Measurements from ENCODE around the gene USP43.

The USP43 gene

DNA sequence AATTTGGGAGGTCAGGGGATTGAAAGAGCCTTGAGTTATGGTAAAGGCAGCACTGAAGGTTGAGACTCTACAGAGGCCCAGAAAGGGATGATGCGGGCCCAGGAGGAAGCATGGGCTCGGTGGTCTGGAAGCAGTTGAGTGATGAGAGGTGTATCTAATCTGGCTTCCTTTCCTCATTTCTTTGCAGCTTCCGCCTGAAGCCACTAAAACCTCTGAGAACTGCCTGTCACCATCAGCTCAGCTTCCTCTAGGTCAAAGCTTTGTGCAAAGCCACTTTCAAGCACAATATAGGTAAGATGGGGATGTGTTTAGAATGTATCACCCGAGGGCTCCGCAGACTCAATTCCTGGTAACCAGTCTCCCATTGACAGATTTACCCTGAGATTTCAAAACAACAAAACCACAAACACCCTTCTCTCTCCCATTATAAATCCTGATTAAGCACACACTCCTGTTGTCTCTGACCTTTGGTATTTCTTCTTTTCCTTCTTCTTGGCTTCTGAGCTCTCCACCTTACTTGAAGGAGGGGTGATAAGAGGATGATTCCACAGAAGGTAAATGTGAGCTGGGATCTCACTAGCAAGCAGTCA lies 21.2 kb downstream of the USP43 start:
- FAIRE-seq, result no peak

DNA sequence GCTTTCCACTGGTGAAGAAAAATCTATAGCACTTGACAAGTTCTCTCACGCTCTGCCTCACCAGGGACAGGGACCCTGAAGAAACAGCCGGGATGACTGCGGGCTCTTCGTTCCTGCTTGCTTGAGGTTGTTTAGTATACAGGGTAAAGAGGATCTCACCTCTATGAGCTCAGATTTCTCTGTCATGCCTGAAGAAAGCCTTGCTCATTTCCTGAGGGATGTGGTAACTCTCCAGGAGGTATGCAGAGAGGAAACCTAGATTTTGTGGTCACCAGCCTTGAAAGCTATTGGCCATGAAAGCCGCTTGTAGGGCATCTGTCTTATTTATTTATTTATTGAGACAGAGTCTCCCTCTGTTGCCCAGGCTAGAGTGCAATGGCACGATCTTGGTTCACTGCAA lies 23.2 kb downstream of the USP43 start:
- FAIRE-seq, result no peak

DNA sequence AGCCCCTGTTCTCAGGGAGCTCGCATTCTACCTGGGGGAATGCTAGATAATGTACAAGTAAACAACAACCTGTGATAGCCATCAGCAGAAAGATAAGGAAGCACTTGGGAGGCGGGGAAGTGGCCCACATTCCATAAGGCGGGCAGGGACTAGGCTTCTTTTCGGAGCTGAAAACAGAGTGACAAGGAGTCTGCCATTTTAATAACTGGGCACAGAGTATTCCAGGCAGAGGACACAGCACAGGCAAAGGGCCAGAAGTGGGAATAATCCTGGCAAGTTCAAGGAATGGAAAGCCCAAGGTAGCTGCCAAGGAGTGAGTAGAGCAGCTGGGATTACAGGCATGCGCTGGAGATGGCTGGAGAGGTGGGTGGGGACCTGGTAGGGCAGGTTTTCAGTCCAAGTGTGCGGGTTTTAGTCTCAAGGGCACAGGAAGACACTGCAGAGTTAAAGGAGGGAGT lies 24.3 kb downstream of the USP43 start:
- no peak for FAIRE-seq

DNA sequence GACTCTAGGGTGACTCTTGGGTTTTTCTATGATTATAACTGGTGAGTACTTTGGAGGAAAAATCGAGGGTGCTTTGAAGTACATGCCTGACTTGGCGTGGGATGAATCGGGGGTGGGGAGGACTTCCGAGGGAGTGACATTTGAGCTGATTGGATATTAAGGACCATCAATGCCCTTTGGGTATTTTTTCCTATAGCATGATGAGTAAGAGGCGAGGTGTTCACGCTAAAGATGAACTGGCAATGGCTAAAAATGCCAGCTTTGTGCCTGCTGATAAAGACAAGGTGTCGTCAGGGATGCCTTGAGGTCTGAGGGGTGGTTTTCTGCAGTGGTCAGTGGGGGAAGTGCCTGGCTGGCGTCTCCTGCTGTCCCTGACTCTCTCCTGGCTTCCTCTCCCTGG lies 25.3 kb downstream of the USP43 start:
- FAIRE-seq, result no peak

DNA sequence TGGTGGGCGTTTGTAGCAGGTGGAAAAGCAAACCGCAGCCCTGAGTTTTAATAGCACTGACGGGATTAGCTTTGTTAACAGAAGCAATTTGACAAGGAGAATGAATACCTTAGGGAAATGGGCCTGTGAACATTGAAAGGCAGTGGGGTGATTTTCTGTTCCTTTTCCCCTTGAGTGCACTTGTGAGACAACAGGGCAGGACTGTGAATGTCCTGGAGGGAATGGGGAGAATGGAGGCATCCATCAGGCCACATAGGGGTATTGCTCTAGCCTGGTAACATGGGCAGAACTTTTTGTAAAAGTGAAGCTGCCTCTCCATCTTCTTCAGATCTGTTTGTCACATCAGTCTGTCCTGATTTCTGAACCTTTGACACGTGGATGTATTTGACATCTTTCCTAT lies 26.2 kb downstream of the USP43 start:
- no peak for FAIRE-seq

DNA sequence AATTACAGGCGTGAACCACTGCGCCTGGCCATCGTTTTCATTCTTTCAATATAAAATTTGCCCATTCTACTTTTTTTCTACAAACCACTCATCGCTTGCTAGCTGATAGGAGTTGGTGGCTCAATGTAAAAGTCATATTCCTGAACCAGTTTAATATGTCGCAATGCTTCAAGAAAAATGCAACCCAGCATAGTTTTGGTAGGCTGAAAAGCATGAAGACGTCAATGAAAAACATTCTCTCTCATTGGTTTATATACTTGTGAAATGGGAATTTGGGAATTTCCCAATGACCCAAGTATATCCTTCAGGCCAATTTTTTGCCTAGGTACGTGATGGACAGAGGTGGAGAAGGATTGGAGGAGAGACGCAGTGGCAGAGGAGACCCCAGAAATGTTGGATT lies 26.9 kb downstream of the USP43 start:
- FAIRE-seq, result no peak

DNA sequence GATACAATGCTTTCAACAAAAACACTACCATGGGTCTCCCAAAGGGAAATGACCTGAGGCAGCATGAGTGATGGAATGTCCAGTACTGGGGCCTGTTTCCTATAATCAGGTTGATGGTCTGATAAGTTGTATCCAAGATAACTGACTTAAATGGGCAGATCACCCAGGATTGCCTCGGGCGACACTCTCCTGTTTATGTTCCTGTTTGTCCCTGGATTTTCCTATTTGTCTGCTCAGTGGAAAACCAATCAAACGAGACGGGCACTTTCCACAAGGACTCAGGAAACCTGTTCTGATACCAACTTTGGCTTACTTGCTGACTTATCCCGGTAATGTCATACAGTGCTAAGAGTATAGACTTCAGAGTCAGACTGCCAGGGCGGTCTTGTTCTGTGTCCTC lies 27.4 kb downstream of the USP43 start:
- FAIRE-seq, result no peak

DNA sequence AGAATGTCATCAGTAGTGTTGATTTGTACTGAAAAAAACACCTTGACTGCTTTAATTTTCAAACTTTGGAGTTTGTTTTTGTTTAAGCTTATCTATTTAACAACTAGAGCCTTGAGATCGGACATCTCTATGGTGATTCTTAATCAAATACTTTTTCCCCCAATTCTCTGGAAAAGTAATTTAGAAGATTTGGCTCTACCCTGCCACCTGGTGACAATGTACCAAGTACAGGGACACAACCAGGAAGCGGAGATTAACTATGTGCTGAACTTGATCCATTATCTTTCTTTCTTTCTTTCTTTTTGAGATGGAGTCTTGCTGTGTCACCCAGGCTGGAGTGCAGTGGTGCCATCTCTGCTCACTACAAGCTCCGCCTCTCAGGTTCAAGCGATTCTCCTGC lies 30.8 kb downstream of the USP43 start:
- FAIRE-seq, result peak; percentile 59

DNA sequence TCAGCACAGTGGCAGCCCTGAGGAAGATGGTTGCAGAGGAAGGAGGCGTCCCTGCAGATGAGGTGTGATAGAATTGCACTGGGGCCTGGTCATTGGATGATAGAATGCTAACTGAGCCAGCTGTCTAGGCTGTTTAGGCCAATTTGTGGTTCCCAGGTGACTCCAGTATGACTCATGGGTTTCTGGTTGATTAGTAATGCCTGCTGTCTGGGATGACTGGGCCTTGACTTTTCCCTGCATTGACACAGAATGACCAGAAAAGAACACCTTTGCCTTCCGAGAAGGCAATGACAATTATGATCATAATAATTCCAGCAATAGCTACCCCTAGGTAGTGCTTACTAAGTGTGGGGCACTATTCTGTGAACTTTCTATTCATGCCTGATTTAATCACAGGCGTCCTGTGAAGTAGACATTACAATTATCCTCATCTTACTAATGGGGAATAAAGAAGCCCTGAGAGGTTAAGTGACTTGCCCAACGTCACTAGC lies 31.5 kb downstream of the USP43 start:
- FAIRE-seq, result no peak

DNA sequence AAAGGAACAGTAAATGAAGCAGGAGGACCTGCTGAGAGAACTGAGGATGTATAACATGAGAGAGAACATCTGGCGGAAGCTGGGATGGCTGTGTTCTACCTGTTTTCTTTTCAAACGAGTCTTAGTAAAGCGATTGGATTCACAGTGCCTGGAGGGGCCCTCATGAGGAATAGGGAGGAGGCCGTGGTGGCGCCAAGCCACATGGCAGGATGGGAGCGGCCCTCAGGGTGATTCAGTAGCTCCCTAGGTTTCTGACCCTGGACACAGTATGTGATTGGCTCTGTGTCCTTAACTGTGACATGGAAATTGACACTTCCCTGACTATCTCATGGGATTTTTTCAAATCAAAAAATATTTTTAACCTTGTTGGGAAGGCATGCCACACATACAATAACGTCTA lies 32.1 kb downstream of the USP43 start:
- FAIRE-seq, result no peak

DNA sequence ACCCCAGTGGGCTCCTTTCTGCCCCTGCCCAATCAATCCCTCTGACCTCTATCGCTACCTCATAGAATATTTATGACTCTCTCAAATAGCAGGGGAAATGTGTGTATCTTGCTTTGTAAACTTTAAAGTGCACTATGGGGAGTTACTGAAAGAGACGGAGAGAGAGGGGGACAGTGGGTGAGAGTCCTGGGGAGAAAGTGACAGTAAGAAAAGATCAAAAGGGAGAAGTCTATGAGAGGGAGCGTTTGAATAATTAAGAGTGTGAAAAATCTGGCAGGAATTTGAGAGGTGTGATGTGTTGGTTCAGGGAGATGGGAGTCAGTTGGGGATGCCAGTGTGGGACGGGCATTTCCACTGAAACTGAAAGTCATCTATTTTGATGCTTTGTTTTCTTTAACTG lies 32.6 kb downstream of the USP43 start:
- no peak for FAIRE-seq

DNA sequence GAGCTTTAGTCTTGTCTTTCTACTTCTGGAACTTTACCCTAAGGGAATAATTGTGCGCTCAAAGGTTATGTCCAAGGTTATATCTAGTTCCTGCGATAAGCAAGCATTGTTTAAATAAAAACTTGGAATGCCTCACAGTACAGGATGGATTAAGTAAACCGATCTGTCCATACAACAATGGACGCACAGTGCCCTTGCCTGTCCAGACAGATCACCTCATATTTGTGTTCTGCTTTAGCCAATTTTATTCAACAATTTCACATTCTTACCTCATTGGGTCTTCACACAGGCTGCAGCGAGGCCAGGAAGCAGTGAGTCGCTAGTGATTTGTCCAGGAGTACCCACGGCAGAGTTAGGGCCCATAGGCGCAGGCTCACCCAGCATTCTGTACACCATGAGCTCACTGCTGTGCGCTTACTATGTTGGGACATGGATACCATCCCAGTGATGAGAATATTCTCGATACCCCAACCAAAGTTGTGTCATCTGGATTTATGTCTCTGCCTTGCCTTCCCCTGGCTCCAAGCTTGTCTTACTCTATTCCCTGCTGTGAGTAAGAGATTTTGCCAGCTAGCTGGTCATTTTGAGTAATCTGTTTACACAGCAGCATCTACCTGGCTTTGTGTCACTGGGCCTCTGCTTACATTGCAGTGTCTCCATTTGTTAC lies 39.8 kb downstream of the USP43 start:
- no peak for FAIRE-seq

DNA sequence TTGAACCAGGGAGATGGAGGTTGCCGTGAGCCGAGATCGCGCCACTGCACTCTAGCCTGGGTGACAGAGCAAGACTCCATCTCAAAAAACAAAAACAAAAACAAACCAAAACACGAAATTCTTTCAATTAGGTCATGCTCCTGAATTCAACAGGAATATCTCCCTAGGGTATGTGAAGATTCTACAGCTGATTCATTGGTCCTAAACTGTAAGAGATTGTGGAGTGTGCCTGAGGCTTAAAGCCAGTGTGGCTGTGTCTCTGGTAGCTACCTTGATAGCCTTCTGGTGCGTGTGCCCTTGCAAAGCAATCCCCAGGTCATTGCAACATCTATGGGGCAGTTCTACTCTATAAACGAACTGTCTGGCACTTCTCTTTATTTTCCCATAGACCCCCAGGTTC lies 48.4 kb downstream of the USP43 start:
- FAIRE-seq, result no peak

DNA sequence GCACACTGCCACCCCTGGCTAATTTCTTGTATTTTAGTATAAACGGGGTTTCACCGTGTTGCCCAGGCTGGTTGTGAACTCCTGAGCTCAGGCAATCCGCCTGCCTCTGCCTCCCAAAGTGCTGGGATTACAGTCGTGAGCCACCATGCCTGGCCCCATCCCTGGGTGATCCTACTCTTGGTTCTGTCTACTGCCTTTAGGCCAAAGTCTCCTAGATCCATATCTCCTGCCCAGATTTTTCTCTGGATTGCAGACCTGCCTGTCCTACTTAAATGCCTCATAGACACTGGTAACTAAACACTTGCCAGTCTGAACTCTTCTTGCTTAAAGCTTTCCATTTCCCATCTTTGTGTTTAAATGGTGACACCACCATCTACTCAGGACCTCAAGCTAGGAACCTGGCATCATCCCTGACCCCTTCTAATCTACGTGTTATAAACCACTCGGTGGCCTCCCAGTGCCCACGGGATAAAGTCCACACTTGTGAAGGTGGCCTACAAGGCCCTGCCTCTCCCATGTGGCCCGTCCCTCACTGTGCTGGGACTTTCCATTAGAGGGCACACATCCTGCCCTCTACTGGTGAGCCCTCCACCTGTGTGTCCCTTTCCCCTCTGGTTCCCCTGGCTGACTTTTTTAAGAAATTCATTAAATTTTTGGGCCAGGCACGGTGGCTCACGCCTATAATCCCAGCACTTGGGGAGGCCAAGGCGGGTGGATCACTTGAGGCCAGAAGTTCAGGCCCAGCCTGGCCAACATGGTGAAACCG lies 51.1 kb downstream of the USP43 start:
- no peak for FAIRE-seq

DNA sequence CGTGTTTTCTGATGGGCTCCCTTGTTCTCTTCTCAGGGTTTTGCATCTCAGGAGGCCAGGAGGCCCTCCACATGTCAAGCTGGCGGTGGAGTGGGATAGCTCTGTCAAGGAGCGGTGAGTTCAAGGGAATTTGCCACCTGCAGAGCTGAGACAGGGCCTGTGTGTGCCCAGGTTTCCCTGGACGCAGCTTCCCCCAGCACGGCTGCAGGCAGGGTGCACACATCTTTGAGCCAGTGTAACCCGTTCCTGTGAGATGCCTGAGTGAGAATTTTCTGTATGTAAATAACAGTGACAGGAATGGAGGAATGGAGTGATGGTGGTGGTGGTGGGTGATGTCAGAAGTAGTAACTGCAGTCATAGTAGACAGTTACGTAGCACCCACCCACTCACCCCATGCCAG lies 54.8 kb downstream of the USP43 start:
- no peak for FAIRE-seq

DNA sequence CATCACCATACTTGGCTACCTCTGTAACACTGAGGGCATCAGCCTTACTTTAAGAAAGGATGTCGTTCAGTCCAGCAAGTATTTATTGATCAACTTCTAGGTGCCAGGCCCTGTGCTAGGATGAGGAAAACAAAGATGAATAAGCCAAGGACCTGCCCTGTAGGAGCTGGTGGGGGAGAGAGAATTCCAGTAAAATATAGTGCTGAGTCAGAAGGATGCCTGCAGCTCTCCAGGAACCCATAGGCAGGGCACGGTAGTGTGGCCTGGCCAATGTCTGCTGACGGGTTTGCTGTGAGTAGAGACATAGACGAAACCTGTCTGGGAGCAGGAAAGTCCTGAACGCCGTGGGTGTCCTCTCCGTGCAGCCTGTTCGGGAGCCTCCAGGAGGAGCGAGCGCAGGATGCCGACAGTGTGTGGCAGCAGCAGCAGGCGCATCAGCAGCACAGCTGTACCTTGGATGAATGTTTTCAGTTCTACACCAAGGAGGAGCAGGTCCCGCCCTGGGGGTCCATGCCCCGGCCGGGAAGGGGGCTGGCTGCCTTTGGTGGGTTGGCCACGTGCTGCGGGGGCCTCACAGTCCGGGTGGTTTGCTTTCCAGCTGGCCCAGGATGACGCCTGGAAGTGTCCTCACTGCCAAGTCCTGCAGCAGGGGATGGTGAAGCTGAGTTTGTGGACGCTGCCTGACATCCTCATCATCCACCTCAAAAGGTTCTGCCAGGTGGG lies 55.6 kb downstream of the USP43 start:
- no peak for FAIRE-seq

DNA sequence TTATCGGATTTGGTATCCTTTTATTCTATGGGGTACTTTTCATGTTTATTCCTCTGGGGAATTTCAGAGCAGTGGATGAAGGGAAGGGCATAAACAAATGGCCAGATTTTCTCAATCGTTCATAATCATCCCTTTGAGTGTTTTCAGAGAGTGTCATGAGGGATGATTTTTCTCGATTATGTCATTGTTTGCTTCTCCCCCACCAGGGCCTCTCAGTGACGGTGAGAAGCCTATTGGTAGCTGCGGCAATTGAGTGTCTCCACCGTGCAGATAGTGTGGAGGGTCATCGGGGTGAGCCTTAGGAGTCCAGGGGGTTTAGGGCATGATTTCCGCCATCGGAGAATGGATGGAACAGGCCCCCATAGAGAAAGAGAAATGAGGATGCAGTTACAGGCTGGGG lies 57.2 kb downstream of the USP43 start:
- FAIRE-seq, result no peak

DNA sequence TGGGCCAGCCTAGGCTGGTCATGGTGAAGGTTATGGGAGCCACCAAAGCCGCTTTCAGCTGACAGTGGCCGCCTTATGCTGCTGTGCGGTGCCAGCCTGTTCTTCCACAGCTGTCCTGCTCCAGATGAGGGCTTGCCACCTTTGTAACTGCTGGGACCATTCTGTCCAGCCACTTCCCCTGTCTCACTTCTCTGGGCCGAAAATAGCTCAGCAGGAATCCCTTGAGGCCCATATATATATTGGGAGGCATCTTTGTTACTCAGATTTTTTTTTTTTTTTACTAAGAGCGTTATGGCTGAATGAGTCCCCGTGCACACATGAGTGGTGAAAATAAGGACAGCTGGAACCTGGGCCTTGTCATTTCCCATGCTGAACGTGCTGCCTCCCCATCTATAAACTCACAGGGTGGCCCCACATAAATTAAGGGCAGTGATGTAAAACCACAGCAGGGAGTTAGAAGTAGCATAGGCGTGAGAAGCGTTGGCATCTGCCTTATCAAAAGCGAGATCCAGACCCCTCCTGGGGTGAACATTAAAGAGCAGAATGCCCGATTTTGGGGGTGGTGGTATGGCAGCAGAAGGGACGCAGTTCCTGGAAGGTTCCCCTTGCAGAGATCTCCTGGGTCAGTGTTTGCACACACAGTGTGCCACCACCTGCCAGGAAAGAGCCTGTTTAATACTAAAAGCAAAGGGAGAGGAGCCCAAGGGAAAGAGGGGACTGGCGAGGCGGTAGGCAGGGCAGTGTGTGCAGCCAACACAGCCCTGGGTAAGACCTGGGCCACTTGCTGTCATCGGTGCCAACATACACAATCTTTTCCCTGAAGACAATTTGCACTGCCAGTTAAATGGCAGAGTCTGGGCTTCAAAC lies 57.8 kb downstream of the USP43 start:
- FAIRE-seq, result no peak

DNA sequence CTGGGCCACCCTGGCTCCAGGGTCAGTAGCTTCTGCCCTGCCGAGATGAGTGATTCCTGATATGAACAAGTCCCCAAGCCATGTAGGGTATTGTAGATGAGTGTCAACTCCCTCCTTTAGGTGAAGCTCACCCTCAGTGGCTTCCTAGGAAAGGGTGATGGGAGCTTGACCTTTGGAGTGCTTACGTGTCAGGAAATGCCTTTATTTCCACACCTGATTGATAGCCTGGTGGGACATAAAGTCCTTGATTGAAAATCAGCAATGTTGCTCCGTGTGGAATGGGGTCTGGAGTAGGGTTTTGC lies 58.4 kb downstream of the USP43 start:
- FAIRE-seq, result no peak

DNA sequence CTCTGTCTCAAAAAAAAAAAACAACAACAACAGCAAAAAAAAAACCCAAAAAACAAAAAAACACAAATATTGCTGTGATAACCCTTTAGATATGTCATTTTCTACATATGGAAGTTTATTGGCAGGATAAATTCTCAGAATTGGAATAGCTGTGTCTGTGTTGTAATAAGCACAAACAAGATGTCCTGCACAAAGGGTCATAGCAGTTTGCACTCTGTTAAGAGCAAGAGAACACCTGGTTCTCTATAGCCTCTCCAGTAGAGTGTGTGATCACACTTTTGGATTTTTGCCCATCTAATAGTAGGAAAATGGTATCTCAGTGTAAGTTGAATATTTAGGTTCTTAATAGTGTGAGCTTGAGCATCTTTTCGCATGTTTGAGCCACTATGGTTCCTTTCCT lies 60.4 kb downstream of the USP43 start:
- FAIRE-seq, result no peak

DNA sequence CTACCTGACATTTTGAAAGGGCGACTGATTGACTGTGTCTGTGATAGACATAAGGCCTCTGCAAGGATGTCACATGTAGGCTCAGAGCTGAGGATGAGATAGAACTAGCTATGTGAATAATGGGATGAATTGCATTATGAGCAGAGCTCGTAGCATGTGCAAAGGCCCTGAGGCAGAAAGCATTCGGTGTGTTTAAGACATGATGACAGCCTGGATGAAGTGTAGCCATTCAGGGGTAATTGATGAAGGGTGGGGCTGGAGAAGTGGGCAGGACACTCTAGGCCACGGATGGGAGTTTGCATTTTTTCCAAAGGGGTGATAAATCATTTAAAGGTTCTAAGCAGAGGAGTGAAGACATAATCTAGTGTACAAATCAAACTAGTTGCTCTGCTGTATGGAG lies 62.6 kb downstream of the USP43 start:
- FAIRE-seq, result no peak

DNA sequence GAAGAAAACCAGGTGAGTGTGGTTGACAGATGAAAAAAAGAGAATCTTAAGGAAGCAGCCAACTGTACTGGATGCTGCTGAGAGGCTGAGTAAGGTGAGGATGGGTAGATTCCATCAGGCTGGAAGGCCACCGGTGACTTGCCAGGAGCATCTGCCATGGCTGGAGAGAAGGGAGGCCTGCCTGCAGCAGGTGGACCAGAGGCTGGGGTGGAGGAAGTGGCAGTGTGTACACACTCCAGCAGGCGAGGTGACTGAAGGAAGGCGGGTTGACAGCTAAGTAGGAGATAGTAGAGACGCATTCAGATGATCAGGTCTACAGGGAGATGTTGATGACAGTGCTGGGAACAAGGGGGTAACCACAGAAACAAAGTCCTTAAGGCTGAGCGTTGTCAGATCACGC lies 69.5 kb downstream of the USP43 start:
- FAIRE-seq, result no peak

DNA sequence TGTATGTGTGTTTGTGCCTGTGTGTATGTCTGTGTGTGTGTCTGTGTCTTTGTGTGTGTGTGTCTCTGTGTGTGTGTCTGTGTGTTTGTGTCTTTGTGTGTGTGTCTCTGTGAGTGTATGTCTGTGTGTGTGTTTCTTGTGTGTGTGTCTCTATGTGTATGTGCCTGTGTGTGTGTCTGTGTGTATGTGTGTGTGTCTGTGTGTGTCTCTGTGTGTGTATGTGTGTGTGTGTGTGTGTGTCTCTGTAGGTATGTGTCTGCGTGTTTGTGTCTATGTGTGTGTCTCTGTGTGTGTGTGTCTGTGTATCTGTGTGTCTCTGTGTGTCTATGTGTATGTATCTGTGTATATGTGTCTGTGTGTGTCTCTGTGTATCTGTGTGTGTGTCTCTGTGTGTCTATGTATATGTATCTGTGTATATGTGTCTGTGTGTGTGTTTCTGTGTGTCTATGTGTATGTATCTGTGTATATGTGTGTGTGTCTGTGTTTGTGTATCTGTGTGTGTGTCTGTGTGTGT lies 70.2 kb downstream of the USP43 start:
- FAIRE-seq, result no peak
